BJ (cell line): ENCODE measurements around the gene ZNF490. TPM values are rescaled to one million over a fixed set of nuclear protein-coding genes. Genes with fewer than 3 reads are reported as not detected.
"Not testable (repeated sequence)": the region's sequence is repeated elsewhere in the genome, so short reads cannot be mapped to it uniquely, and the experiment has no call there.

Source experiments
- CTCF ChIA-PET: fragments of 350-600 bp; formaldehyde crosslinking; extraction: SDS; loops from one replicate; lab custom pipeline; 2021; ENCODE audit warnings: antibody characterized with exemption, inconsistent platforms; lab: Yijun Ruan, JAX
- POLR2A ChIA-PET: fragments of 300-600 bp; sonication (Branson Sonifier 250); formaldehyde crosslinking; extraction: SDS; loops from one replicate; lab custom pipeline; 2021; ENCODE audit warnings: antibody characterized with exemption; lab: Charles Lee
- DNase-seq: peaks from one replicate; pipeline ENCODE4 v3.0.0-alpha.2; 2011; ENCODE audit warnings: low read depth
- H3K27me3 ChIP-seq: 2 replicates; pipeline ENCODE4 v1.6.0; 2011; ENCODE audit warnings: low read length; ENCODE audit not compliant: control insufficient read depth, insufficient read depth
- H3K36me3 ChIP-seq: 2 replicates; pipeline ENCODE4 v1.5.1; 2011; ENCODE audit warnings: low read length; ENCODE audit not compliant: control insufficient read depth, insufficient read depth
- H3K4me3 ChIP-seq: 2 replicates; pipeline ENCODE4 v1.5.1; 2011; ENCODE audit warnings: low read depth, mild to moderate bottlenecking, control low read depth, low read length
- CTCF ChIP-seq: IDR thresholded peaks from 2 replicates; pipeline ENCODE4 v1.5.1; 2011; ENCODE audit warnings: low read depth, mild to moderate bottlenecking, control low read depth, inconsistent platforms, low read length, moderate library complexity; ENCODE audit not compliant: insufficient read depth
- polyA plus RNA-seq: library from polyadenylated mRNA; depleted of rRNA; stranded (reverse); fragments of >200 nt; gene quantifications from 2 replicates; pipeline ENCODE4 v1.2.3, GENCODE V29; 2011

Gene ZNF490
- polyA plus RNA-seq, 1 experiment, result 1.6 TPM

GRCh38 chr19:12581100-12581499, 29.5 kb downstream of the ZNF490 start:
- H3K36me3 ChIP-seq, result peaks cover 9% of the 10 kb centered on the region
- ChIA-PET CTCF (no interaction called here), POLR2A (no interaction called here)
- H3K27me3 ChIP-seq, result no peaks in the 10 kb centered on the region
- no peak for DNase-seq
- TF ChIP-seq CTCF, result no peak
- no peak overlapping the region for H3K4me3 ChIP-seq

GRCh38 chr19:12580180-12580694, 30.4 kb downstream of the ZNF490 start:
- no peak for DNase-seq
- Histone ChIP-seq H3K4me3 (no peak overlapping the region), H3K27me3 (no peaks in the 10 kb centered on the region), H3K36me3 (peaks cover 9% of the 10 kb centered on the region)
- CTCF ChIA-PET, result no interaction called here
- POLR2A ChIA-PET, result no interaction called here
- TF ChIP-seq CTCF, result no peak

- no peak for TF ChIP-seq CTCF
- no peak overlapping the region for H3K4me3 ChIP-seq
- H3K27me3 ChIP-seq, result no peaks in the 10 kb centered on the region
- ChIA-PET CTCF (no interaction called here), POLR2A (no interaction called here)
- H3K36me3 ChIP-seq, result peaks cover 9% of the 10 kb centered on the region
- no peak for DNase-seq
Measured at GRCh38 chr19:12578641-12579040, 32.0 kb downstream of the ZNF490 start.

GRCh38 chr19:12574036-12574435, 36.6 kb downstream of the ZNF490 start:
- ChIA-PET POLR2A (no interaction called here), CTCF (interaction anchor here (1.9 to 3.1 kb wide), 2 partner anchors 10 to 32 kb away, joined by 4 to 13 read pairs; no protein-coding TSS in a partner anchor)
- no peaks in the 10 kb centered on the region for H3K36me3 ChIP-seq
- no peaks in the 10 kb centered on the region for H3K27me3 ChIP-seq
- no peak for DNase-seq
- no peak overlapping the region for H3K4me3 ChIP-seq
- no peak for TF ChIP-seq CTCF

- H3K36me3 ChIP-seq, result no peaks in the 10 kb centered on the region
- no peak overlapping the region for H3K4me3 ChIP-seq
- no peaks in the 10 kb centered on the region for H3K27me3 ChIP-seq
- ChIA-PET POLR2A (no interaction called here), CTCF (interaction anchor here (0.6 to 1.1 kb wide), 4 partner anchors 25 to 243 kb away, joined by 3 to 5 read pairs (median 3); no protein-coding TSS in a partner anchor)
- DNase-seq, result no peak
- no peak for TF ChIP-seq CTCF
Measured at GRCh38 chr19:12567951-12568350, 42.7 kb downstream of the ZNF490 start.

GRCh38 chr19:12566380-12566779, 44.2 kb downstream of the ZNF490 start:
- H3K4me3 ChIP-seq, H3K27me3 ChIP-seq, H3K36me3 ChIP-seq, DNase-seq, POLR2A ChIA-PET: not testable (repeated sequence)
- CTCF ChIA-PET, result interaction anchor here (0.8 to 0.9 kb wide), 2 partner anchors 105 to 106 kb away, joined by 3 read pairs; no protein-coding TSS in a partner anchor
